HCT116 (cell line): Measurements from ENCODE around the gene BORCS5.

Source experiments
- EGR1 ChIP-seq: IDR thresholded peaks from 2 replicates; pipeline ENCODE4 v1.6.1; 2012; ENCODE audit warnings: low read depth
- POLR2A ChIP-seq: IDR thresholded peaks from 2 replicates; pipeline ENCODE4 v1.7.0; 2011; ENCODE audit warnings: borderline replicate concordance; ENCODE audit not compliant: insufficient read depth, insufficient read length; ENCODE audit errors: extremely low read depth
- RAD21 ChIP-seq: IDR thresholded peaks from 2 replicates; pipeline ENCODE4 v1.6.1; 2012; ENCODE audit warnings: low read depth, mild to moderate bottlenecking

GRCh38 chr12:12336049-12336411 is 20.8 kb upstream of the BORCS5 start:
- TF ChIP-seq RAD21 (no peak), EGR1 (no peak), POLR2A (no peak)
